Measurements from ENCODE around the gene MFNG.

The MFNG gene

DNA sequence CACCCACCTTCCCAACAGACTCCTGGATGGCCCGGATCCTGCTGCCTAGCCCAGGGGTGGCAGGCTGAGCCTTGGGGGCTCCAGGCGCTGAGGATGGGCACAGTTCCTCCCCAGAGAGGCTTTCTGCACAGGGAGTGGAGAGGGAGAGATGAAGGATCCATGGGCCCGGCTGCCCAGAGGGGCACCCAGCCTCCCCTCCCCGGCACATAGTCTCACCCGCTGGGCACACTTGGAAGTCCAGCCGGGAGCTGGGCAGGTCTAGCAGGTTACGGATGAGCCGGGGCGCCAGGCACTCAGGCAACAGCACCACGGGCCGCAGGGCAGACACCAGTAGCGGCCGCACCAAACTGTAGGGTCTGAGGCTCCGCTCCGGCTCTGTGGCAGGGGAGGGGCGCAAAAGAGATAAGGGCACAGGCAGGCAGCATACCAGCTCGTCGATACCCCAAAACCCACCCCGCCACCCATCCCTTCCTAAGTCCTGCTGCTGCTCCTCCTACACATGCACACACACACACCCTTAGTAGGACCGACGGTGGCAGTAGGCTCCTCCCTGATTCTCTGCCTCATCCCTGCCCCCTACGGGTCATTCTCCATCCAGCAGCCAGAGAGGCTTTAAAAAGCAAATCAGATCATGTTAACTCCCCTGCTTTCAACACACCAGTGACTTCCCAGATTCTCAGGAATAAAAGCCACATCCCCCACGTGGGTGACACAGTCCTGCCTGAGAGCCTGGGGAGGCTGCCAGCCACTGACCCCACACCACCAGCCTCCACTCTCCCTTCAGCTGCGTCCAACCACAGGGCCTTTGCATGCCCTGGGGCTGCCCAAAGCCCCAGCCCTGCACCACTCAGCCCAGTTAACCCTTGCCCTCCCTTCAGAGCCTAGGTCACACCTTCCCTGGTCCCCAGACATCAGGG is 6.5 kb upstream of the MFNG start:
- DNase-seq, result peak; percentile 20

DNA sequence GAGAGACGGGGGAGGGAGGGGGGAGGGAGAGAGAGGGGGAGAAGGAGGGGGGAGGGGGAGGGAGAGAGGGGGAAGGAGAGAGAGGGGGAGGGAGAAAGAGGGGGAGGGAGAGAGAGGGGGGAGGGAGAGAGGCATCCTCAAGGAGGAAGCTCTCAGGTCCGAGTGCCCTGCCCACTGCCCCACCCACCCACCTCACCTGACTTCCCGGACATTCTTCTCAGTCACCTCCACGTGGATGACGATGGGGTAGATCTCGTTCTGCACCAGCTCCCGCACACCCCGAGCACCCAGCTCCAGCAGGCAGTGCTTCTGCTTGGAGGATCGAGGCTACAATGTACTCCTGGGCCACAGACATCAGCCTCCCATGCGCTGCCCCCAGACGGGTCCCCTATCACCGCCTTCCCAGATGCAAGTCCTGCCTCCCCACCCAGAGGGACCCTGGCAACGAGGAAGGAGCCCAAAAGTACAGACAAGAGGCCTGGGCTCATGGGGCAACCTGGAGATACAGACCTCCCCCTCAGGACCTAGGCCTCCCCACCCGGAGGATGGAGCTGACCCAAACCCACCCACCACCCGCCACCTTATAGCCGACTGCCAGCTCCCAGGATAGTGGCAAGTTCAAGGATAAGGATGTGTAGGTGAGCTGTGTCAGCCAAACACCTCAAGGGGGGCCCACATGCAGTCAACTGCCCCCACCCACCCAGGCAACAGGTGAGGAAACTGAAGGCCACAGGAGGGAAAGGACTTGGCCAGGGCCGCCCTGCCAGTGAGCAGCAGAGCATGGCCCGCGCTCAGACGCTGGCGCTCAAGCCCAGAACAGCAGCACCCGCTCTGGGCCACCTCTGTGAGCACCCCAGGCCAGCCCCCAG is 5.6 kb upstream of the MFNG start:
- DNase-seq, result peak; percentile 72

- no peak for DNase-seq
Observed at GRCh38 chr22:37491106-37491505, 4.9 kb upstream of the MFNG start.

- peak; percentile 86 for DNase-seq
Observed at GRCh38 chr22:37489983-37490382, 3.8 kb upstream of the MFNG start.

DNA sequence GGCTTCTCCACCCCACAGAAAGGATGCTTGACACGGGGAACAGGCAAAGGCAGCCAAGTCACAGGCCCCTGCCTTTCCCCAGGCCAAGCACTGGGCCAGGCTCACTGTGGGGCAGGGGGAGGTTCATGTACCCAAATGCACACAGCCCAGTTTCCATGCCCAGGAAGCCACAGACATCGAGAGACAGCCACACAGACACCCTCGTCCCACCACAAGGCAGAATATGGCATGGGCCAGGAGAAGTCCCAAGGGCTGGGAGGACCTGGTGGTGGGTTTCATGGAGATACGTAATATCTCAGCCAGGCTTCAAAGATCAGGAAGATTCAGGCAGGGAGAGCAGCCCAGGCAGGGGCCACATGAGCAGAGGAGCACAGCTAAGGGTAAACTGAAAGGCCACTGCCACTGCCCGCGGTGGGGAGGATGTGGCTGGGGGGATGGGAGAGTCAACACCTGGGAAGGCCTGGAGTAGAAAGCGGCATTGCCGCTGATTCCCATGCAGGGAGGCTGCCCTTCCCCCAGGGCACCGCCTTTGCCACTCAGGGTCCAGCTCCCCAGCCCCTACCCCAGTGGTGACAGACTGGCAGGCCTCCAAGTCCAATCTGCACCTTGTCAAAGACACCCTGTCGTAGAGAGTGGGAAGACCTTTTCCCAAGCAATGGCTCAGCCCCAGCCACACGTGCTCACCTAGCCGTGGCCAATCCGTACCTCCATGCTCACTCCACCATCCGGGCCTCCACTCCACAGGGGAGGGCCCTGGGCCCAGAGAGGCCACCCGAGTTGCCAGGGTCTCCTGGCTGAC is 2.4 kb upstream of the MFNG start:
- peak; percentile 27 for DNase-seq

DNA sequence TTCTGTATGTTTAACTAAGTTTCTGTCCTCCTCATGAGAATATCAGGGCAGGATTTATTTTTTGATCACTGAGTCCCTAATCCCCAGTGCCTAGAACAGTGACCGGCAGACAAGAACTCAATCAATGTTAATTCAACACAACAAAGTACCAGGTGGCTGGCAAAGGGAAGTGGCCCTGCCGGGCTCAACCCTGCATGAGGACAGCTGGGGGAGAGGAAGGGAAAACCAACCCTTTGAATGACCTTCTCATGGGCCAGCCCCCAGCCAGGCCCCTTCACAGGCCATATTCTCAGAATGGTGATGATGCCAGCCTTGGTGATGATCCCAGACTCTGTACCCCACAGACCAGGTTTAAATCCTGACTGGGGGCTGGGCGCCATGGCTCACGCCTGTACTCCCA is 1.4 kb upstream of the MFNG start:
- DNase-seq, result no peak

GRCh38 chr22:37487129-37487528 is 945 bp upstream of the MFNG start:
- DNase-seq, result no peak

- DNase-seq, result peak; percentile 47
Observed at GRCh38 chr22:37485395-37486223, 575 bp downstream of the MFNG start.

DNA sequence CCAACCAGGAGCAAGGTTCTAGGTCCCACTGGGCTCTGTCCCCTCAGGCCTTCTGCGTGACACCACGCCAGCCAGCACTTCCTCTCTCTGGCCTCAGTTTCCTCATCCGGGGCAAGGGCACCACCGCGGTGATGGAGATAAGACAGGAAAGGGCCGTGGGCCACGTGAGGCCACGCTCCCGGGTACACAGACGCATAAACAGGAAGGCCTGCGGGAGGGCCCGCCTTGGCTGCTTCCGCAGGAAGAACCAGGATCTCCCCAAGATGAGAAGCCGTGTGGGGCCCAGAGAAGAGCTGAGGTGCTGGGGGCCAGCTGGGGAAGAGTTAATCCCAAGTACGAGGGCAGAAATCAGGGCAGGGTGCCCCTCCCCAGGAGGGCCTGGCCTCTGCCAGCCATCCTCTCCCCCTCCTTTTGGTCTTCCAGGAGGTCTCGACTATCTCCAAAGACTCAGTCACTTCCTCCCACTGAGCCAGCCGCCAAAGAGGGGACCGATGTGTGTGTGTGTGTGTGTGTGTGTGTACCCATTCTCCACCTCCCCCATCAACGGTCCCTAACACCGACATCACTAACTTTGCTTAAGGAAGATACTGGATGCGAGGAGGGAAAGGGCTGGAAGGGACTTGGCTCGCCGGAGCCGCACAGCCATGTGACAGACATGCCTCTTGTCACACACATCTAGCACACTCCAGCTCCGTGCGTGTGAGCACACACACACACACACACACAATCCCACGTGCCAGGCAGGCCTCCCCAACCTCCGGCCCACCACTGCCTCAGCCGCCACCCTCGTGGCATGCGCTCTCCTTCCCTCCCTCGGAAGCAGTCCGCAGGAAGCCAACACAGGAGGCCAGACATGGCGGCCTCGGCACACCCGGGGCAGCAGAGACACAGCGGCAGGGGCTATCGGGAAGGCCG is 1.4 kb downstream of the MFNG start:
- DNase-seq, result peak; percentile 78

- no peak for DNase-seq
Observed at GRCh38 chr22:37483050-37483449, 3.1 kb downstream of the MFNG start.

- no peak for DNase-seq
Observed at GRCh38 chr22:37482244-37482643, 3.9 kb downstream of the MFNG start.

- DNase-seq, result no peak
Observed at GRCh38 chr22:37481347-37481907, 4.8 kb downstream of the MFNG start.

DNA sequence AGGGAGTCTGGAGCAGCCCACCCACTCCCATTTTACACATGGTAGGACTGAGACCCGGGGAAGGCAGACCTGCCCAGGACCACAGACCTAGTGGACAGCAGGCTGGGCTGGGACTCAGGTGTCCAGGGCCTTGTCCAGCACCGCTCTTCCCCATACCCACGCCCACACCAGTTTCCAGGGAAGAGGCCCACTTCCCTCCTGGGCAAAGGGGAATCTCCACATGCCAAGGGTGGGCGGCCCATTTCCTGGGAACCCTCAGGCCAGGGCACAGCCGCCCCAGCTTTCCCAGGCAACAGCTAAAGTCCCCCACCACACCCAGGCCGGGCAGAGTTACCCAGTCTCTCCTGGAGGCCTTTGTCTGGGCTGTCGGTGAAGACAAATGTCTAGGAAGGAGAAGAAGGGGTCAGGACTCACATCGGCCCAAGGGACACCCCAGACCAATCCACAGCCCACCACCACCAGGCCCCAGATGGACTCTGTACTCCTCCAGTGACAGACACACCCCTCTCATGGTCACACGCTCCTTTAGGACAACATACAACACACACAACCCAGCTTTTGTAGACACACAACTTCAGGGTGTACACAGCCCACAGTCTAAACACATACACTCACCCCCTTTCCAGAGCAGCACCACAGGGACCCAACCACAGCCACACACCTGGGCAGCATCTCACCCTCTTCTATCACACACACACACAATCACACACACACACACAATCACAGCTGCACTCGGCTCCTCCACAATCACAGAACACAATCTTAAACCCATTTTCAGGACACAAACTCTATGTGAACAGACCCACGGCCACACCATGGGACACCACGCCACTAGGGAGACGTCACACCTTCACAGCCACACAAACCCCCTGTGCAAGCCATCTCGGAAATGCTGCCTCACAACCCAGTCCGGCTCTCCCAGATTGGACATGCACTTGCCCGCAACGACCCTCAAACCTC is 5.5 kb downstream of the MFNG start:
- DNase-seq, result no peak

DNA sequence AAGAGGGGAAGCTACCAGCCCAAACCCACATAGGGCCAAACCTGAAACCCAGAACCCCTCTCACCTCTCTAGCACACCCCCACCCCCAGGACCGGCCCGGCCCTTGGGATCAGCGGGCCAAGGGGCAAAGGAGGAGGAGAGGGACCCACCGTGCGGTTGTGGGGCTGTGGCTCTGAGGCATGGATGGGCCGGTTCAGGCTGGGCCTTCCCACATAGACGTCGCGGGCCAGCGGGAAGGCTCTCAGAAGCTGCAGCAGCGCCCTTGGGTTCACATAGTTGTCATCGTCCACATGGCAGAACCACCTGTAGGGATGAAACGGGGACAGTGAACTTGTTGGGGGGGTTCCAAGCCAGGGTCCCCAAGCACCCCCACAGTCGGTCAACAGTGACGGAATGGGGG is 7.0 kb downstream of the MFNG start:
- DNase-seq, result no peak

DNA sequence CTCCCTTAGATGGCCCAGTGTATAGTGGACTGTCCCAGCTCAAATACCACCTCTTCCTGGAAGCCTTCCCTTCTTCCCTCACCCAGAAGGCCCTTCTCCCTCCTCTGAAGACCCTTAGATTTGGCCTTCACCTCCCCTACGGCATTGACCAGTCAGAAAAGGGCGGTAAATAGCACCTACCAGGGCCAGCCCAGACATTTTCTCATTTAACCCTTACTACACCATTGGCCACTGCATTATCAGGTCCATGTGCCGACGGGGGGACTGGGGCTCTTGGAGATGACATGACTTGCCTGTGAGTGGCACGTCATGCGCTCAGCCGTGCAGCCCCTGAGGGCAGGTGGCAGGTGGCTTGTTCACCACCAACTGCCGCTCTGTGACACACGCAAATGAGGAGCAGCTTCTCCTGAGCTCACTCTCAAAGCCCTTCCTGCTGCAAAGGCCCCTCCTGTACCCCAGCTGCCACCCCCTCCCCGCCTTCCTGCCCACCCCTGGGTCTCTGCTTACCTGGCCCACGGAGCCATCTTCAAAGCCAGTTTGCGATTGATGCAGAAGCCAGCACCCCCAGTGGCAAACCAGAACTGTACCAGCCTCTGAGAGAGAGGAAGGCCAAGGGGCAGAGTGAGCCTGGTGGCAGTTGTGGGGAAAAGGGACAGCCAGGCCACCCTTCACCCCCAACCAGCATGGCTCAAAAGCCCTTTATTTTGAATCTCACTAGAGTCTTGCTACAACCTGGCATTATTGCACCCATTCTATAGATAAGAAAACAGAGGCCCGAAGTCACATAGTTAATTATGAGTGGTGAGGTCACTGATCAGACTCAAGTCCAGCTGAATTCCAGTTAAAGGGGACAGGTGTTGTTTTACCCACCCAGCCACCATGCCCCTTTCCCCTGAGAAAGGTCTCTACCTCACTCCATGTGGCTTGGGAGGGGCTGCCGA is 9.5 kb downstream of the MFNG start:
- DNase-seq, result peak; percentile 55

DNA sequence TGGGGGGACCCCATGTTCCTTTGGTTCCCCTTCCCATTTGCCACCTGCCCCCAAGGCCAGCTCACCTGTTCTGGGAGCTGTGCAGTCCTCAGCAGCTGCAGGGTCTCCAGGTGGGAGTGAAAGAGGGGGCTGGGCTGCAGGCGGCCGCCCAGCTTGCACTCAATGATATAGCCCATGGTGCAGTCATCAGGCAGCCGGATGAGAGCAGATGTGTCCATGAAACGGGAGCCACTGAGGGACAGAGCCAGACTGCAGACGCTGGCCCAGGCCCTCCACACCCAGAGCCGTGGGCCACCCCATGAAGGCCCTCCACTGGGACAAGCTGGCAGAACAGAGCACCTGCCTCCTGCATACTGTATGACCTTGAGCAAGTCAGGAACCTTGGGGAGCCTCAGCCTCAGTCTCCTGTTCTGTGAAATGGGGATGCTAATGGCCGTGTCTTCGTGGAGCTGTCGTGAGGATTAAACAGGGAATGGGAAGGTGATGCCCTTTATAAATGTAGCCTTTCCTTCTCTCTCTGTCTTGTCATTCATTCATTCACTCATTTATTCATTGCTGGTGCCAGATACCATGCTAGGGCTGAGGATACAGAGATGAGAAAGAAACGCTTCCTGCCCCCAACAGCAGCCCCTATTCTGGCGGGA is 11.6 kb downstream of the MFNG start:
- no peak for DNase-seq

GRCh38 chr22:37473437-37473946 is 12.7 kb downstream of the MFNG start:
- DNase-seq, result no peak

Measured in NCI-H2171 treated with DMSO at 0.1 percent for 48 hours (cell line).